Measurements from ENCODE around the gene GAST. TPM values are rescaled to one million over a fixed set of nuclear protein-coding genes. Genes with fewer than 3 reads are reported as not detected.
"Not testable (repeated sequence)": the region's sequence is repeated elsewhere in the genome, so short reads cannot be mapped to it uniquely, and the experiment has no call there.

The GAST gene
- polyA plus RNA-seq, 2 donors: not detected

GRCh38 chr17:41691031-41691777, 20.9 kb upstream of the GAST start:
- Histone ChIP-seq H3K4me1 (ENCODE audit: control insufficient read depth in 2 of 2, insufficient read depth in 2 of 2, low read length in 1 of 2) (peaks cover 0 to 2% of the 10 kb centered on the region in 2 donors), H3K27ac (ENCODE audit: low read depth in 2 of 2, low read length in 1 of 2) (peak overlapping the region in 1 of 2 donors; percentile 66), H3K4me3 (ENCODE audit: low read depth in 1 of 2, low read length in 2 of 2) (peak overlapping the region; percentile 6 to 75), H3K27me3 (ENCODE audit: control insufficient read depth in 1 of 2, insufficient read depth in 2 of 2, low read length in 2 of 2) (no peaks in the 10 kb centered on the region), H3K9me3 (ENCODE audit: control insufficient read depth in 2 of 2, insufficient read depth in 1 of 2, low read depth in 1 of 2, low read length in 1 of 2) (no peaks in the 10 kb centered on the region), H3K36me3 (ENCODE audit: control insufficient read depth in 2 of 2, insufficient read depth in 2 of 2, low read length in 1 of 2) (peaks cover 9 to 37% of the 10 kb centered on the region in 2 donors)
- 70% methylated on average over 10 of the region's 10 CpGs for WGBS, 2 donors

GRCh38 chr17:41692722-41693521, 19.2 kb upstream of the GAST start:
- 83 to 84% methylated on average over 11 of the region's 11 CpGs for WGBS, 2 donors
- peaks cover 0 to 2% of the 10 kb centered on the region in 2 donors for H3K4me1 ChIP-seq (ENCODE audit: control insufficient read depth in 2 of 2, insufficient read depth in 2 of 2, low read length in 1 of 2)
- H3K36me3 ChIP-seq (ENCODE audit: control insufficient read depth in 2 of 2, insufficient read depth in 2 of 2, low read length in 1 of 2): peaks cover 9 to 37% of the 10 kb centered on the region in 2 donors
- H3K27me3 ChIP-seq (ENCODE audit: control insufficient read depth in 1 of 2, insufficient read depth in 2 of 2, low read length in 2 of 2): no peaks in the 10 kb centered on the region
- peak overlapping the region in 1 of 2 donors; percentile 35 for H3K27ac ChIP-seq (ENCODE audit: low read depth in 2 of 2, low read length in 1 of 2)
- no peak overlapping the region for H3K4me3 ChIP-seq (ENCODE audit: low read depth in 1 of 2, low read length in 2 of 2)
- no peaks in the 10 kb centered on the region for H3K9me3 ChIP-seq (ENCODE audit: control insufficient read depth in 2 of 2, insufficient read depth in 1 of 2, low read depth in 1 of 2, low read length in 1 of 2)

GRCh38 chr17:41695134-41695661, 16.9 kb upstream of the GAST start:
- no peak overlapping the region for H3K4me3 ChIP-seq (ENCODE audit: low read depth in 1 of 2, low read length in 2 of 2)
- H3K36me3 ChIP-seq (ENCODE audit: control insufficient read depth in 2 of 2, insufficient read depth in 2 of 2, low read length in 1 of 2): peaks cover 9 to 31% of the 10 kb centered on the region in 2 donors
- H3K27me3 ChIP-seq (ENCODE audit: control insufficient read depth in 1 of 2, insufficient read depth in 2 of 2, low read length in 2 of 2): no peaks in the 10 kb centered on the region
- H3K9me3 ChIP-seq (ENCODE audit: control insufficient read depth in 2 of 2, insufficient read depth in 1 of 2, low read depth in 1 of 2, low read length in 1 of 2): no peaks in the 10 kb centered on the region
- WGBS, 2 donors: 73 to 75% methylated on average over 7 of the region's 7 CpGs
- peaks cover 0 to 2% of the 10 kb centered on the region in 2 donors for H3K4me1 ChIP-seq (ENCODE audit: control insufficient read depth in 2 of 2, insufficient read depth in 2 of 2, low read length in 1 of 2)
- H3K27ac ChIP-seq (ENCODE audit: low read depth in 2 of 2, low read length in 1 of 2): peak overlapping the region in 1 of 2 donors; percentile 6

DNA sequence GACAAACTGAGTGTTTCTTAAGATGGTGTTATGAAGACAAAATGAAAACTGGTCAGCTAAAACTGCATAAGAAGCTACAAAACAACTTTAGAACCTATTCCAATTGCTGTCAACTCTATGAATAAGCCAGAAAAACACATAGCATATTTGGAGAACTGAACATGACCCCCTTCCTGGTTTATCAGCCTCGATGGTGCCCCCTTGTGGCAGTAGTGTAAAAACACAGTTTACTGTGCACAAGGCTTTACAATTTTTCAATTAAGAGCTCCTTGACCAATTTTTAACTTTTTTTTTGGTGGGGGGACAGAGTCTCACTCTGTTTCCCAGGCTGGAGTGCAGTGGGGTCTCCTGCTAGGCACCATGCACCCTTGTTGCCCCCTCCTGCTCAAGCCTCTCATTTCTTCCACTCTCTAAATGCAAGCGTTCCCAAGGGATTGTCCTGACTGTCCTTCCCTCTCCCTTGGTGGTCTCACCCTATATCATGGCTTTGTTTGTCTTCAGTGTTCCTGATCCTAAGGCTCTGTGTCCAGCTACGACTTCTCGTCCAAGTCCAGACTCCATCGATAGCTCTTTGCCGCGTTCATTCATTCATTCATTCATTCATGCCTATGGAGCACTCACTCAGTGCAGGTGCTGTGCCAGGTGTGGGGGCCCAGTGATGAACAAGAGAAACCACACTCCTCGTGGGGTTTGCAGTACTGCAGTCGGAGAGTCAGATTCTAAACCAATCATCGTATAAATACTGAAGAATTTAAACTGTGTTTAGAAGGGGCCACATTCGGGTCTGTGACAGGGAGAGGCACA, 16.0 kb upstream of the GAST start:
- Histone ChIP-seq H3K27ac (ENCODE audit: low read depth in 2 of 2, low read length in 1 of 2) (peak overlapping the region in 1 of 2 donors; percentile 11), H3K4me1 (ENCODE audit: control insufficient read depth in 2 of 2, insufficient read depth in 2 of 2, low read length in 1 of 2) (no peaks in the 10 kb centered on the region), H3K4me3 (ENCODE audit: low read depth in 1 of 2, low read length in 2 of 2) (no peak overlapping the region), H3K36me3 (ENCODE audit: control insufficient read depth in 2 of 2, insufficient read depth in 2 of 2, low read length in 1 of 2) (peaks cover 6 to 23% of the 10 kb centered on the region in 2 donors), H3K27me3 (ENCODE audit: control insufficient read depth in 1 of 2, insufficient read depth in 2 of 2, low read length in 2 of 2) (no peaks in the 10 kb centered on the region), H3K9me3 (ENCODE audit: control insufficient read depth in 2 of 2, insufficient read depth in 1 of 2, low read depth in 1 of 2, low read length in 1 of 2) (no peaks in the 10 kb centered on the region)
- 47 to 49% methylated on average over 11 of the region's 11 CpGs for WGBS, 2 donors

DNA sequence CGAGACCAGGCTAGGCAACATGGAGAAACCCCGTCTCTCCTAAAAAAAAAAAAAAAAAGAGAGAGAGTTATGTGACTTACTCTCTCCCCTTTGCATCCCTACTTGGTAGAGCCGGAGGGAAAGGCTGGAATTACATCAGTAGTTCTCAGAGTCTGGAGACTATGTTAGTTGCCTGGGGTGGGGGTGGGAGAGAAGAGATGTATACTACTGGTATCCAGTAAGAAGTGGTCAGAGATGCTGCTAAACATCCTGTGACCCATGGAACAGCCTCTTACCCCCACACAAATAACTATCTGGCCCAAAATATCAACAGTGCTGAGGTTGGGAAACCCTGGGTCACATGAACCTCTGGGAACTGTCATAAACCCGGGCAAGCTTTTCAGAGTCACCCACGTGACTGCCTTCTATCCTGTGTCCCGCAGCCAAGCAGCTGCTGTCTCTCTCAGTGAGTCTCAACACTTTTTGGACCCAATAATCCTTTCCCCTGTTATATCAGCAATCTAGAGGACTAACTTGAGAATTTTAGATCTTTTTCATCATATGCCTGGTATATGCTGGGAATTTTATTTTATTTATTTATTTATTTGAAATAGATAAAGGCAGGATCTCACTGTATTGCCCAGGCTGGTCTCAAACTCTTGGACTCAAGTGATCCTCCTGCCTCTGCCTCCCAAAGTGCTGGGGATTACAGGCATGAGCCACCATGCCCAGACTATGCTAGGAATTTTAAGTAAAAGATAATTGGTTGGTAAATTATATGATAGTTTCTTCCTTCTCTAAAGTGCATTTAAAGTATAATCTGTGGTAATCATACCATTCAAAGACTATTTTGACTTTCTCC, 14.8 kb upstream of the GAST start:
- Histone ChIP-seq H3K27me3 (ENCODE audit: control insufficient read depth in 1 of 2, insufficient read depth in 2 of 2, low read length in 2 of 2) (no peaks in the 10 kb centered on the region), H3K4me1 (ENCODE audit: control insufficient read depth in 2 of 2, insufficient read depth in 2 of 2, low read length in 1 of 2) (no peaks in the 10 kb centered on the region), H3K9me3 (ENCODE audit: control insufficient read depth in 2 of 2, insufficient read depth in 1 of 2, low read depth in 1 of 2, low read length in 1 of 2) (no peaks in the 10 kb centered on the region), H3K4me3 (ENCODE audit: low read depth in 1 of 2, low read length in 2 of 2) (no peak overlapping the region), H3K27ac (ENCODE audit: low read depth in 2 of 2, low read length in 1 of 2) (no peak overlapping the region), H3K36me3 (ENCODE audit: control insufficient read depth in 2 of 2, insufficient read depth in 2 of 2, low read length in 1 of 2) (peaks cover 0 to 16% of the 10 kb centered on the region in 2 donors)
- 48 to 49% methylated on average over 6 of the region's 6 CpGs for WGBS, 2 donors

GRCh38 chr17:41700843-41701242, 11.3 kb upstream of the GAST start:
- H3K4me3 ChIP-seq (ENCODE audit: low read depth in 1 of 2, low read length in 2 of 2); H3K4me1 ChIP-seq (ENCODE audit: control insufficient read depth in 2 of 2, insufficient read depth in 2 of 2, low read length in 1 of 2); H3K36me3 ChIP-seq (ENCODE audit: control insufficient read depth in 2 of 2, insufficient read depth in 2 of 2, low read length in 1 of 2); H3K27me3 ChIP-seq (ENCODE audit: control insufficient read depth in 1 of 2, insufficient read depth in 2 of 2, low read length in 2 of 2); H3K27ac ChIP-seq (ENCODE audit: low read depth in 2 of 2, low read length in 1 of 2); H3K9me3 ChIP-seq (ENCODE audit: control insufficient read depth in 2 of 2, insufficient read depth in 1 of 2, low read depth in 1 of 2, low read length in 1 of 2): not testable (repeated sequence)
- 85 to 86% methylated on average over 3 of the region's 3 CpGs for WGBS, 2 donors

GRCh38 chr17:41702712-41703111, 9.4 kb upstream of the GAST start:
- no peak overlapping the region for H3K27ac ChIP-seq (ENCODE audit: low read depth in 2 of 2, low read length in 1 of 2)
- H3K36me3 ChIP-seq (ENCODE audit: control insufficient read depth in 2 of 2, insufficient read depth in 2 of 2, low read length in 1 of 2): no peaks in the 10 kb centered on the region
- H3K4me3 ChIP-seq (ENCODE audit: low read depth in 1 of 2, low read length in 2 of 2): no peak overlapping the region
- 88 to 93% methylated on average over 8 of the region's 8 CpGs for WGBS, 2 donors
- H3K9me3 ChIP-seq (ENCODE audit: control insufficient read depth in 2 of 2, insufficient read depth in 1 of 2, low read depth in 1 of 2, low read length in 1 of 2): no peaks in the 10 kb centered on the region
- peaks cover 0 to 2% of the 10 kb centered on the region in 2 donors for H3K4me1 ChIP-seq (ENCODE audit: control insufficient read depth in 2 of 2, insufficient read depth in 2 of 2, low read length in 1 of 2)
- H3K27me3 ChIP-seq (ENCODE audit: control insufficient read depth in 1 of 2, insufficient read depth in 2 of 2, low read length in 2 of 2): no peaks in the 10 kb centered on the region

DNA sequence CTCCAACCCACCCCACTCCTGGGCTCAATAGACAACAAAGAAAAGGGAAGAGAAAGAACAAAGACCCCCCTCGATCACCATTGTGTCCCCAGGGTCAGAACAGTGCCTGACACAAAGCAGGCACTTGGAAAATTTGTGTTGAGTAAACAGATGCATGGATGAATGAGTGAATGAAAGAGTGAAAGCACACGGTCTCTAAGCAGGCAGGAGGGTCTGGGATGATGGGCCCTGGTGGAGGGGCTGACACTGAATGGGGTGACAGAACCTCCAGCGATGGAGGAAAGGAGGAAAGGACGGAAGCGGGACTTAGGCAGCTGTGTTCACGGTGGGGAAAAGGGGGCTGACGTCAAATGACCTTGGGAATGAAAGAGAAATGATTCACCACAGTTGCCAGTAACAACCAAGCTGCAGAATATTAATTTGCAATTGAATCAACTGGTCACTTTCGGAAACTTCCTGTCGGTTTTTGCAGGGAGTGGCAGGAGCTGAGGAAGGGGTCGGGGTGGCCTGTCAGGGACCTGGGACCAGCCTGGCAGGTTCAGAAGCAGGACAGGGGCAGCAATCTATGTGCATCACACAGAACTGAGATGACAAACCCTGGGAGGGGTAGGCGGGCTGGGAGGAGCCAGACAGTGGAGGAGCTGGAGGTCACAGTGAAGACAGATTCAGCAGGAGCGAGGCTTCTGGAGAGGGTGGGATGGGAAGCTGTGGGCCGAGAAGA, 6.7 kb upstream of the GAST start:
- WGBS, 2 donors: 65 to 72% methylated on average over 13 of the region's 13 CpGs

More for the DNA sequence above, 6.7 kb upstream of the GAST start:
- H3K27ac ChIP-seq (ENCODE audit: low read depth in 2 of 2, low read length in 1 of 2): no peak overlapping the region
- H3K4me3 ChIP-seq (ENCODE audit: low read depth in 1 of 2, low read length in 2 of 2): no peak overlapping the region
- H3K27me3 ChIP-seq (ENCODE audit: control insufficient read depth in 1 of 2, insufficient read depth in 2 of 2, low read length in 2 of 2): no peaks in the 10 kb centered on the region
- peaks cover 0 to 2% of the 10 kb centered on the region in 2 donors for H3K4me1 ChIP-seq (ENCODE audit: control insufficient read depth in 2 of 2, insufficient read depth in 2 of 2, low read length in 1 of 2)
- no peaks in the 10 kb centered on the region for H3K36me3 ChIP-seq (ENCODE audit: control insufficient read depth in 2 of 2, insufficient read depth in 2 of 2, low read length in 1 of 2)
- no peaks in the 10 kb centered on the region for H3K9me3 ChIP-seq (ENCODE audit: control insufficient read depth in 2 of 2, insufficient read depth in 1 of 2, low read depth in 1 of 2, low read length in 1 of 2)

All from esophagus (tissue), 2 donors.